Astrocyte (in vitro differentiated cells and primary cell): ENCODE data around the gene LRRC27. TPM values are rescaled to one million over a fixed set of nuclear protein-coding genes. Genes with fewer than 3 reads are reported as not detected.
"Not testable (repeated sequence)": the region's sequence is repeated elsewhere in the genome, so short reads cannot be mapped to it uniquely, and the experiment has no call there.

Experiments used
- DNase-seq: peaks from one replicate; pipeline ENCODE4 v3.0.0-alpha.2; 2010; ENCODE audit warnings: low read depth
- FAIRE-seq: peaks from 2 replicates; lab custom pipeline; 2011; peaks lifted over from hg19 to GRCh38; lab: Jason Lieb, UNC
- H2AFZ ChIP-seq: 2 replicates; pipeline ENCODE4 v1.6.0; 2012; ENCODE audit warnings: low read depth, low read length, inconsistent platforms
- H3K27ac ChIP-seq: 2 replicates; pipeline ENCODE4 v1.5.1; 2011; ENCODE audit warnings: low read depth, low read length, inconsistent platforms
- H3K27me3 ChIP-seq: 2 replicates; pipeline ENCODE4 v1.6.0; 2011; ENCODE audit warnings: low read length, inconsistent platforms; ENCODE audit not compliant: insufficient read depth
- H3K36me3 ChIP-seq: 2 replicates; pipeline ENCODE4 v1.5.1; 2011; ENCODE audit warnings: low read length, inconsistent platforms; ENCODE audit not compliant: insufficient read depth
- H3K4me1 ChIP-seq: 2 replicates; pipeline ENCODE4 v1.5.1; 2011; ENCODE audit warnings: low read length, inconsistent platforms; ENCODE audit not compliant: insufficient read depth
- H3K4me2 ChIP-seq: 2 replicates; pipeline ENCODE4 v1.6.0; 2012; ENCODE audit warnings: low read length, inconsistent platforms
- H3K4me3 ChIP-seq: 2 replicates; pipeline ENCODE4 v1.5.1; 2011; ENCODE audit warnings: low read depth, mild to moderate bottlenecking, low read length, inconsistent platforms; ENCODE audit not compliant: insufficient read depth
- H3K79me2 ChIP-seq: 2 replicates; pipeline ENCODE4 v1.6.0; 2012; ENCODE audit warnings: mild to moderate bottlenecking, low read length, inconsistent platforms; ENCODE audit not compliant: insufficient read depth
- H3K9ac ChIP-seq: 2 replicates; pipeline ENCODE4 v1.6.0; 2012; ENCODE audit warnings: mild to moderate bottlenecking, low read length, inconsistent platforms
- H3K9me3 ChIP-seq: 2 replicates; pipeline ENCODE4 v1.5.1; 2012; ENCODE audit warnings: low read depth, mild to moderate bottlenecking, low read length, inconsistent platforms; ENCODE audit not compliant: insufficient read depth
- H4K20me1 ChIP-seq: 2 replicates; pipeline ENCODE4 v1.6.0; 2012; ENCODE audit warnings: low read length, inconsistent platforms; ENCODE audit not compliant: insufficient read depth
- H3K27ac Mint-ChIP-seq: one replicate; pipeline ENCODE4 v1.8.0; 2021; ENCODE audit warnings: mild to moderate bottlenecking, mixed read lengths; ENCODE audit not compliant: unreplicated experiment
- H3K27me3 Mint-ChIP-seq: one replicate; pipeline ENCODE4 v1.8.0; 2021; ENCODE audit warnings: low read depth, mixed read lengths; ENCODE audit not compliant: unreplicated experiment
- H3K36me3 Mint-ChIP-seq: one replicate; pipeline ENCODE4 v1.8.0; 2021; ENCODE audit warnings: low read depth, mixed read lengths; ENCODE audit not compliant: unreplicated experiment
- H3K4me1 Mint-ChIP-seq: one replicate; pipeline ENCODE4 v1.8.0; 2021; ENCODE audit warnings: low read depth, mixed read lengths; ENCODE audit not compliant: unreplicated experiment
- H3K4me3 Mint-ChIP-seq: one replicate; pipeline ENCODE4 v1.8.0; 2021; ENCODE audit warnings: mild to moderate bottlenecking, moderate library complexity, mixed read lengths; ENCODE audit not compliant: unreplicated experiment
- H3K9me3 Mint-ChIP-seq: one replicate; pipeline ENCODE4 v1.8.0; 2021; ENCODE audit warnings: mild to moderate bottlenecking, mixed read lengths; ENCODE audit not compliant: unreplicated experiment
- CTCF ChIP-seq: IDR thresholded peaks from 2 replicates; pipeline ENCODE4 v1.5.1; 2011; ENCODE audit warnings: low read depth, mild to moderate bottlenecking, inconsistent platforms, low read length, moderate library complexity; ENCODE audit not compliant: insufficient read depth
- EZH2 ChIP-seq: IDR thresholded peaks from 2 replicates; pipeline ENCODE4 v1.6.1; 2012; ENCODE audit warnings: mild to moderate bottlenecking, low read length, inconsistent platforms; ENCODE audit not compliant: insufficient read depth
- total RNA-seq: library from RNA; stranded (reverse); gene quantifications from 2 replicates; pipeline ENCODE4 v1.2.1, GENCODE V29; 2021

LRRC27 gene
- total RNA-seq, 1 donor from 2014 or later, result 8.0 TPM

- Histone ChIP-seq H3K4me3 (peak overlapping the region; percentile 57), H3K4me2 (peak overlapping the region; percentile 90)
- no peak overlapping the region for H3K4me3 Mint-ChIP-seq
These were observed 5.0 kb downstream of the LRRC27 start for GRCh38 chr10:132336919-132337407.

DNA sequence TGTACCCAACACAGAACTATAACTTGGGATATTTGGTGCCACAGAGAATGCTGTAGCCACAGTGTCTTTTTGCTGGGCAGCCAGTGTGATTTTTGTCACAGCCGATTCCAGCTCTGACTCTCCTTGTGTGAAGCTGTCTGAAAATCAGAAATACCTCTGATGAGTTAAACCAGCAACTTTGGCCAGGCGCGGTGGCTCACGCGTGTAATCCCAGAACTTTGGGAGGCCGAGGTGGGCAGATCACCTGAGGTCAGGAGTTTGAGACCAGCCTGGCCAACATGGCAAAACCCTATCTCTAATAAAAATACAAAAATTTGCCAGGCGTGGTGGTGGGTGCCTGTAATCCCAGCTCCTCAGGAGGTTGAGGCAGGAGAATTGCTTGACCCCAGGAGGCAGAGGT is 5.9 kb downstream of the LRRC27 start:
- H3K27ac Mint-ChIP-seq, result not testable (repeated sequence)
- peak overlapping the region; percentile 90 for H3K4me2 ChIP-seq

More at GRCh38 chr10:132336919-132337407, 5.0 kb downstream of the LRRC27 start:
- Histone ChIP-seq H3K9me3 (no peaks in the 10 kb centered on the region), H3K27ac (peak overlapping the region; percentile 52), H3K27me3 (no peaks in the 10 kb centered on the region), H3K36me3 (no peaks in the 10 kb centered on the region), H4K20me1 (no peaks in the 10 kb centered on the region), H3K4me1 (peaks cover 12% of the 10 kb centered on the region), H3K79me2 (no peaks in the 10 kb centered on the region), H2AFZ (peak overlapping the region; percentile 60), H3K9ac (peak overlapping the region; percentile 77)
- Mint-ChIP-seq H3K27ac (no peak overlapping the region), H3K27me3 (no peaks in the 10 kb centered on the region), H3K36me3 (peaks cover 16% of the 10 kb centered on the region), H3K4me1 (no peaks in the 10 kb centered on the region), H3K9me3 (peaks cover 2% of the 10 kb centered on the region)
- FAIRE-seq, result no peak
- peak; percentile 23 for DNase-seq
- TF ChIP-seq EZH2, result no peak

GRCh38 chr10:132338876-132339275 is 6.9 kb downstream of the LRRC27 start:
- Histone ChIP-seq H3K36me3 (no peaks in the 10 kb centered on the region), H3K4me1 (peaks cover 5% of the 10 kb centered on the region), H3K4me3 (no peak overlapping the region), H4K20me1 (no peaks in the 10 kb centered on the region), H3K27me3 (no peaks in the 10 kb centered on the region), H3K9me3 (no peaks in the 10 kb centered on the region), H3K27ac (no peak overlapping the region), H3K79me2 (no peaks in the 10 kb centered on the region), H2AFZ (no peak overlapping the region), H3K9ac (no peak overlapping the region), H3K4me2 (no peak overlapping the region)
- TF ChIP-seq EZH2 (no peak), CTCF (no peak)
- H3K4me3 Mint-ChIP-seq, result no peak overlapping the region
- H3K4me1 Mint-ChIP-seq, result no peaks in the 10 kb centered on the region
- peaks cover 24% of the 10 kb centered on the region for H3K36me3 Mint-ChIP-seq
- FAIRE-seq (no peak), DNase-seq (no peak)
- no peaks in the 10 kb centered on the region for H3K27me3 Mint-ChIP-seq
- H3K27ac Mint-ChIP-seq, result no peak overlapping the region
- H3K9me3 Mint-ChIP-seq, result peaks cover 2% of the 10 kb centered on the region

More for the DNA sequence above, 5.9 kb downstream of the LRRC27 start:
- H3K4me1 Mint-ChIP-seq, H3K27me3 Mint-ChIP-seq, H3K9me3 Mint-ChIP-seq, H3K4me3 ChIP-seq, H3K4me3 Mint-ChIP-seq, H3K4me1 ChIP-seq, H2AFZ ChIP-seq, FAIRE-seq, DNase-seq, H3K27ac ChIP-seq, H3K9me3 ChIP-seq, H3K79me2 ChIP-seq, H4K20me1 ChIP-seq, H3K9ac ChIP-seq, H3K36me3 ChIP-seq, H3K27me3 ChIP-seq: not testable (repeated sequence)
- peaks cover 21% of the 10 kb centered on the region for H3K36me3 Mint-ChIP-seq
